Suppressor macrophage treated with lipopolysaccharide for 1 hour (primary cell): Measurements from ENCODE around the gene PER2.
"Not testable (repeated sequence)": the region's sequence is repeated elsewhere in the genome, so short reads cannot be mapped to it uniquely, and the experiment has no call there.

Source experiments
- DNase-seq, 3 donors: peaks; one replicate each; pipeline ENCODE4 v3.0.0-alpha.2; 2020 to 2022

The PER2 gene

GRCh38 chr2:238287737-238288649 is at the start of gene PER2:
Gene PER2, minus strand, starts transcription at chr2:238288610. Its CDS starts 10,674 bp downstream, at chr2:238277936.
- peak; percentile 85 to 88 (median 87) for DNase-seq

GRCh38 chr2:238337846-238338245 is 49.4 kb upstream of the PER2 start:
- DNase-seq, result no peak

- DNase-seq, result no peak
These were observed 48.5 kb upstream of the PER2 start for GRCh38 chr2:238336793-238337444.

- DNase-seq, result no peak
These were observed 47.7 kb upstream of the PER2 start for GRCh38 chr2:238336151-238336550.

- not testable (repeated sequence) for DNase-seq
These were observed 47.2 kb upstream of the PER2 start for GRCh38 chr2:238335591-238335990.

- DNase-seq, result no peak
These were observed 46.5 kb upstream of the PER2 start for GRCh38 chr2:238334885-238335284.

GRCh38 chr2:238331916-238332315 is 43.5 kb upstream of the PER2 start:
- no peak for DNase-seq

GRCh38 chr2:238330391-238330790 is 42.0 kb upstream of the PER2 start:
- DNase-seq, result no peak

- DNase-seq, result no peak
These were observed 39.3 kb upstream of the PER2 start for GRCh38 chr2:238327751-238328150.

GRCh38 chr2:238326801-238327365 is 38.5 kb upstream of the PER2 start:
- DNase-seq, result no peak

- no peak for DNase-seq
These were observed 37.3 kb upstream of the PER2 start for GRCh38 chr2:238325694-238326093.

GRCh38 chr2:238324248-238324647 is 35.8 kb upstream of the PER2 start:
- not testable (repeated sequence) for DNase-seq

GRCh38 chr2:238322001-238322411 is 33.6 kb upstream of the PER2 start:
- no peak for DNase-seq

- no peak for DNase-seq
These were observed 33.1 kb upstream of the PER2 start for GRCh38 chr2:238321467-238321866.

GRCh38 chr2:238320648-238321281 is 32.4 kb upstream of the PER2 start:
- peak in 2 of 3 donors; percentile 12 to 33 for DNase-seq

- DNase-seq, result peak; percentile 91 to 97 (median 95)
These were observed 31.8 kb upstream of the PER2 start, which contains the start of gene TRAF3IP1 for GRCh38 chr2:238320246-238320647. Gene TRAF3IP1, plus strand, starts transcription at chr2:238320518. Its CDS starts 145 bp downstream, at chr2:238320663.

- no peak for DNase-seq
These were observed 26.7 kb upstream of the PER2 start for GRCh38 chr2:238315031-238315595.

GRCh38 chr2:238314576-238314975 is 26.2 kb upstream of the PER2 start:
- no peak for DNase-seq

GRCh38 chr2:238313991-238314350 is 25.6 kb upstream of the PER2 start:
- no peak for DNase-seq

- no peak for DNase-seq
These were observed 25.0 kb upstream of the PER2 start for GRCh38 chr2:238313289-238313990.

- DNase-seq, result not testable (repeated sequence)
These were observed 22.3 kb upstream of the PER2 start for GRCh38 chr2:238310721-238311120.

GRCh38 chr2:238308177-238308576 is 19.8 kb upstream of the PER2 start:
- no peak for DNase-seq
